CD4-positive, alpha-beta T cell treated with Interleukin-6 at 100 ng/mL for 8 hours (primary cell): ENCODE results near the gene BICRAL.

Experiments used
- DNase-seq: peaks from one replicate; pipeline ENCODE4 v3.0.0-alpha.2; 2020; ENCODE audit warnings: mixed read lengths, low spot score

The BICRAL gene

GRCh38 chr6:42762950-42763349, 18.9 kb upstream of the BICRAL start:
- no peak for DNase-seq

GRCh38 chr6:42764911-42765648, 16.8 kb upstream of the BICRAL start:
- no peak for DNase-seq

GRCh38 chr6:42766163-42766670, 15.6 kb upstream of the BICRAL start:
- DNase-seq, result no peak

- DNase-seq, result no peak
Measured at GRCh38 chr6:42769051-42769450, 12.8 kb upstream of the BICRAL start.

- DNase-seq, result no peak
Measured at GRCh38 chr6:42769836-42770235, 12.0 kb upstream of the BICRAL start.

DNA sequence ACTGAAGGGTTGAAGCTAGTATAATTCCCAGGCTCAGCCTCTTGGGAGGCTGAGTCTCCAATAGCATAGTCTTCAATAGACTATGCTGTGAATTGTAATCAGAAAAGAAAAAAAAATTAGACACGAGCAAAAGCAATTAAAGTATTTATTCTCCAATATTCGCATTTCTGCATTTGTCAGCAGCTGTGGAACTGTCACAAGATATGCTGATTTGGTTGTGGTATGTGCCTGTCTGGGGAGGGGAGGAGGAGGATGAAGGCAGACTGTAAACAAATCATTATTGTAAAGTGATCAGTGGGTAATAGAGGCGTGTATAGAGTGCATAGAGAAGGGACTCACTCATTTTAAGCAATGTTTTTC, 10.1 kb upstream of the BICRAL start:
- DNase-seq, result peak; percentile 49

- DNase-seq, result peak; percentile 27
Measured at GRCh38 chr6:42774201-42774600, 7.7 kb upstream of the BICRAL start.

DNA sequence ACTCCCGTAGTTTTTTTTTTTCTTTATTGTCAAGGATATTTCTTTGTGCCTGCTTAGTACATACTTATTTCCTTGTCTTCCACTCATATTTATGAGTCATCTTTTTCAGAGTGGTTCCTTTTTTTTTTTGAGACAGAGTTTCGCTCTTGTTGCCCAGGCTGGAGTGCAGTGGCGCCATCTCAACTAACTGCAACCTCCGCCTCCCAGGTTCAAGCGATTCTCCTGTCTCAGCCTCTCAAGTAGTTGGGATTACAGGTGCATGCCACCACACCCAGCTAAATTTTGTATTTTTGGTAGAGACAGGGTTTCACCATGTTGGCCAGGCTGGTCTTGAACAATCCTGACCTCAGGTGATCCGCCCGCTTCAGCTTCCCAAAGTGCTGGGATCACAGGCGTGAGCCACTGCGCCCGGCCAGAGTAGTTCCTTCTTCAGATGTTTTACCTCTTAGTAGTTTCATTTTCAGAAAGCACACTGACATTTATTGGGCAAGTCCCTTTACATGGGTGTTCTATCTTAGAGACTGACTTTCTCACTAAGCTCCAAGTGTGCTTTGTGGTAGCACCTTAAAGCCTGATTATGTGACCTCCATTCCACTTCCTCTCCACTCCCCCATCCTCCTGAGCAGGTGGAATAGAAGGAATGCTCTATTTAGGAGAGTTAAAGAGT, 6.9 kb upstream of the BICRAL start:
- peak; percentile 60 for DNase-seq

DNA sequence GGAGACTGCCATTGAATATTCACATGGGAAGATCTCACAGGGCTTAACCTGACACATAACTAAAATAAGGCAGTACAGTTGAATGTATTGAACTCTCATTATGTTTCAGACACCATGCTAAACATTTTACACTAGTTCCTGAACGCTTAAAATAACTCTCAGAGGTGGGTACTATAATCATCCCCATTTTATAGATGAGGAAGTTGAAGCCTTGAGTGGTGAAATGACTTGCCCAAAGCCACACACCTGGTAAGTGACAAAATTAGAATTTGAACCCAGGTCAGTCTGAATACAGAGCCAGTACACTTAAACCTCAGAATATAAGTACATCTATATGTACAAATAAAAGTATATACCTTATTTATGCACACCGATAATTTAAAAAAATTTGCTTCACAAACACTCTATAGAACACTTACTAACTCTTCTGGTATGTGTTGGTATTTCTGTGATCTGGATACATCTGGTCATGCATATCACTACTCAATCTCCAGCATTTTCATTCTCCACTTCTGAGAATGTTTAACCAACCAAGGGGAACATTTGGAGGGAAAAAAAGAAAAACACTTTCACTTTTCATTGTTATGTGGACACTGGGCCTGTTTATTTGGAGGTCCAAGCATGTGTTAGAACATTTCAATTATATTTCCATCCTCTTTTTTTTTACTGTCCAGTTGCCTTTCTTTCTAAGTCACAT, 4.6 kb upstream of the BICRAL start:
- no peak for DNase-seq

DNA sequence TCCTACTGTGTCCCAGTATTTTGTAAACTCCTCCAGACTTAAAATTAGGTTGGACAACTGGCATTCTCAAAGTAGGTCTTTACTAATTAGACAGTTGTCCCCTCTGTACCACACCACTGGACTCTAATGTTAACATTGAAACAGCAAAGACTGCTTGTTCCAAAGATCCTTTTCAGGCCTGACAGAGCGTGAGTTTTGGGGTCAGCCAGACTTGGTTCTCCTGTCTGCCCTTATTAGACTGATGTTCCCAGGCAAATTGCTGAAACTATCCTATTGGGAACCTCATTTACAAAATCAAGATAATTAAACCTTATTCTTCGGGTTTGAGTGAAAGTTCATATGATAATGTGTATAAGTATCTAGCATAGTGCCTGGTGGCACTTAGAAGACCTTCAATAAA, 3.7 kb upstream of the BICRAL start:
- no peak for DNase-seq

- no peak for DNase-seq
Measured at GRCh38 chr6:42779521-42779920, 2.3 kb upstream of the BICRAL start.

DNA sequence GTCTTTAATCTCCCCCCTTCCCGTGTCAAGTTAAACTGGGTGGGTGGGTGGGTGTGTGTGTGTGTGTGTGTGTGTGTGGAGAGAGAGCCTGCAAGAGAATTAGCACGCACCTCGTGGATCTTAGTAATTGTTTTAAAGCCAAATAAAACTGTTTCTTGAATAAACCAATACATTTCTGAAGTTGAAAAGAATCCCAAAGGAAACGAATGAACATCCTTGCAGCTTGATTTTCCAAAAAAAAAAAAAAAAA, 381 bp upstream of the BICRAL start:
- peak; percentile 29 for DNase-seq

- DNase-seq, result peak; percentile 80
Measured at GRCh38 chr6:42782689-42783176, 881 bp downstream of the BICRAL start.

DNA sequence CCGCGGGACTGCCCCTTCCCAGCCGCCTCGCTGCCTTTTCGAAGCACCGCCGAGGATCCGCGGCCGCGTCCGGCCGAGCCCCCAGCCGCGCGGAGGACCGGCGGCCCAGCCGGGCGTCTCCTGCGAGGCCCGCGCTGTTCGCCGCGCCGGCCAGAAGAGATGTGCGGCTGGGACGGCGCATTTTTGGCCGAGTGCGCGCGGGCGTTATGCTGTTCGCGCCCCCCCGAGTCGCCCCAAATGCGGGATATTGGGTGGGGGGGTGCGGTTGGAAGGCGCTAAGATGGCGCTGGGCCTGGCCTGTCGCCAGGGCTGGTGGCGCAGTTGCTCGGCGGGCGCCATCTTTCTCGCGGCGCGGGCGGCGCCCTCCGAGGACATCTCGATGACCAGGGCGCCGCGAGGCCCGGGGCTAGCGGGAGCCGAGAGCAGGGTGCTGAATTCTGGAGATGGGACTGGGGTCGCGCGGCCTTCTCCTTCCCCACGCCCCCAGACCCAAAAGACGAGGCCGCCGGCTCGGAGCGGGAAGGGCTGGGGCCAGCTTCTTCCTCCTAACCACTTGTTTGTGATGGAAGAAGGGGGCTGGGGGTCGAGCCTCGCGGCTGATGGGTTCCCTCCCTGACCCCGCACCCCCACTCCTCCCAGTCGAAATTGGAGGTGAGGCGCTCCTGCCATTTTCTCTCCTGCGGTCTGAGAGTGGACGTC, 1.5 kb downstream of the BICRAL start:
- DNase-seq, result peak; percentile 70

GRCh38 chr6:42783876-42784642, 2.2 kb downstream of the BICRAL start:
- peak; percentile 35 for DNase-seq

GRCh38 chr6:42784717-42785498, 3.1 kb downstream of the BICRAL start:
- no peak for DNase-seq

DNA sequence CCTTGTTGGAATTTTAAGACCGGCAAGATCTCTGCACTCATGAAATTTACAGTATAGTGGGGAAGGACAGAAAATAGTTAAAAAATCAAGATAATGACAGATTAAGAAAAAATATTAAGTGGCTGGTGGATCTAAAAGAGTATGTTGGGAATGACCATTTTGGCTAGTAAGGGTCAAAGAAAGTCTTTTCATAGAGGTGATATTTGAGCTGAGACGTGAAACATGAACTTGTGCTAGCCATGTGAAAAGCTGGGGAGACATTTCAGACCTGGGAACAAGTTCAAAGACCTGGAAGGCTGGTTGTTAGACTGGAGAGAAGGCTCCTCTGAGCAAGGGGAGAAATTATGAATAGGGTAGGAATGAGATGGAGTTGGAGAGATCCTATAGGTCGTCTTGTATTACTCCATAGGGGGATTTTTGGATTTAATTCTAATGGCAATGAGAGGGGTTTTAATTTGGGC, 4.7 kb downstream of the BICRAL start:
- DNase-seq, result no peak

DNA sequence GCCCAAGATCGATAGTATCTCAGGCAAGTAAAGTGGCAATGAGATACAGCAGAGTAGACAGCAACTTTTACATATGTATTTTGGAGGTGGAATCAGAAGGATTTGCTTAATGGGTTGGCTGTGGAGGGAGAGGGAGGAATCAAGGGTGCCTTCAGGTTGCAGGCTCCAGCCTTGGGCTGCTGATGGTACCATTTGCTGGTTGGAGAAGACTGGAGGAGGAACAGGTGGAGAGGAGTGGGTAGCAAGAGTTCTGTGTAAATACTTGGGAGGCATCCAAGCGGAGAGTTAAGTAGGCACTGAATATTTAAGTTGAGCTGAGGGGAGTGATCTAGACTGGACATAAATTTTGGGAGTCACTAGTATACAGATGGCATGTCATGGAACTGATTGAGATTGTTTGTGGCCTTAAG, 5.2 kb downstream of the BICRAL start:
- DNase-seq, result no peak

DNA sequence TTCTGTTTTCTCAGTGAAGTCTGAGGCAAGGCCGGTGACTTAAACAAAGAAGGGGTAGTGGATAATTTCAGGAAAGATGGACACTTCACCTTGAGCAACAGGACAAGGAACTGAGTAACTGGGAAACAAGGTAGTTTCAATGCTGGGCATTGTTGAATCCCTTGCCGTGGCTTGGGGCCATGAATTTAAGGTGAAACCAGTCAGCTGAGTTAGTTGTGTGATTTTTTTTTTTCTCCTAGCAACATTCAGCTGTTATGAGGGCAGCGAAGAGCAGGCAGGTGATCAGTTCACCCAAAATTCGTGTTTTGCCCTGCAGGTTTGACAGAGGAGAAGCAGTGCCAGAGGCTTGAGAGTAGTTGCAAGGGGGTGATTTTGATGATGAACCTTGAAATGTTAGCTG, 6.8 kb downstream of the BICRAL start:
- no peak for DNase-seq

DNA sequence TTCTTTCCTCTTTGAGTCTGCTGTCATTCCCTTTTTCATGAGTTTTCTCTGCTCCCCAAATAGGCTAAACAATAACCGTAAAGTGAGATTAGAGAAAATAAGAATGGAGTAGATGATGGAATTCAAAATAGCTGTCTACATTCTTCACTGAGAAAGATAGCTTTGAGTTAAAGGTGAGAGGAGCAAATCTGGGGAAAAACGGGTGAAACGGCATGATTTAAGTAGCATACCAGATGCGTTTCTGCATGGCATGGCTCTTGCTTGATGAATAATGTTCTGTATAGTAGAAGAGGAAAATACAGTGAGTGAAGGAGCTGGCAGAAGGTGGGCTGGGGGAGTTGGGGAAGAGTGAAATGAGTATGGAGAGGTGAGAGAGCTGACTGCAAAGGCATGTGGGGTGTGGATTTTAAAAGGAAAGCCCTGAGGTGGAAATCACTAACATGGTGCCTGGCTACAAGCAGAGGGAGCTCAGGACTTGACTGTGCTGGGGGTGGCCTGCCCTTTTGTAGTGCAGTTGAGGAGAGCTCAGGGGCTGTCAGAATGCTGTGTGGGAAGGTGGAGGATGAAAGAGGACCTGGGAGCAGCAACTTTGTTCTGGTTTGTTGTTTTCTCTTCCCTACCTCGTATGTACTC, 8.8 kb downstream of the BICRAL start:
- DNase-seq, result no peak
